22Rv1 (cell line): Measurements from ENCODE around the gene CC2D2A.

Experiments
- CTCF ChIP-seq: fragments of 450-650 bp; IDR thresholded peaks from 2 replicates; pipeline ENCODE4 v1.5.1; 2017; ENCODE audit warnings: mild to moderate bottlenecking
- ZFX ChIP-seq: fragments of 450-650 bp; IDR thresholded peaks from 2 replicates; pipeline ENCODE4 v1.6.1; 2017; ENCODE audit warnings: antibody characterized with exemption, borderline replicate concordance

- TF ChIP-seq CTCF (no peak), ZFX (no peak)
These were observed 74.6 kb downstream of the CC2D2A start for GRCh38 chr4:15544248-15544729.
